HL-60 (cell line): ENCODE data around the gene FAT1.
"Not testable (repeated sequence)": the region's sequence is repeated elsewhere in the genome, so short reads cannot be mapped to it uniquely, and the experiment has no call there.

Experiments
- DNase-seq, 2 experiments: peaks; one replicate each; pipeline ENCODE4 v3.0.0-alpha.2; 2010 to 2020; ENCODE audit warnings: low read depth in 1 of 2, low spot score in 1 of 2
- H3K27ac ChIP-seq: fragments of 250-450 bp; sonication (Bioruptor Pico); replicated peaks from 2 replicates; pipeline ENCODE4 v1.5.1; 2020; ENCODE audit warnings: mild to moderate bottlenecking, moderate library complexity
- H3K27me3 ChIP-seq: fragments of 250-450 bp; sonication (Bioruptor Pico); 2 replicates; pipeline ENCODE4 v1.5.1; 2021; ENCODE audit warnings: mild to moderate bottlenecking, moderate library complexity; ENCODE audit not compliant: insufficient read depth, poor library complexity, severe bottlenecking
- H3K4me3 ChIP-seq: replicated peaks from 2 replicates; pipeline ENCODE4 v1.5.1; 2011; ENCODE audit warnings: mild to moderate bottlenecking, control low read depth, low read length; ENCODE audit not compliant: insufficient read depth
- GABPA ChIP-seq: IDR thresholded peaks from 2 replicates; pipeline ENCODE4 v1.6.1; 2012; ENCODE audit warnings: low read depth
- POLR2AphosphoS5 ChIP-seq: IDR thresholded peaks from 2 replicates; pipeline ENCODE4 v1.6.1; 2012; ENCODE audit warnings: low read depth
- SPI1 ChIP-seq: IDR thresholded peaks from 2 replicates; pipeline ENCODE4 v1.6.1; 2012; ENCODE audit warnings: low read depth, mild to moderate bottlenecking, borderline replicate concordance
- TF ChIP-seq, protein P1 (sequence below): IDR thresholded peaks from one replicate; pipeline ENCODE4 v1.5.1; 2011; ENCODE audit warnings: low read length, control low read depth, inconsistent platforms; ENCODE audit not compliant: insufficient read depth
- TF ChIP-seq, protein P2 (sequence below): IDR thresholded peaks from 2 replicates; pipeline ENCODE4 v1.6.1; 2012; ENCODE audit warnings: low read depth; ENCODE audit not compliant: insufficient replicate concordance

Gene FAT1

DNA sequence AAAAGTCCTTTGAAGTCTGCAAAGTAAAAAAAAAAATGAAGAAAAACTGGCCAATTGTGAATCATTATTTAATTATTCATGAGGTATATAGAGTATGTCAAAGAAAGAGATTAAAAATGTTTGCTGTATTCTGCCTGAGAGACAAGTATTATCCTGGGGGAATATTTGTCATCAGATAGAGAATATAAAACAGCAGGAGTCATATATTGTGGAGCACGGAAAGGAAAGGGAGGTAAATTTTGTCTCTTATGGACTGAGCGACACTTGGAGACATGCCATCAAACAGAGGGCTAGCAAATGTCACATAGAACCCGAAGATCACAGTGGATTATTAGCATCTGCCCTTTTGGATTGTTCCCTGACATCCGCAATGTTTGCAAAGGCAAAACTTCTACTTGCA, 39.2 kb upstream of the FAT1 start:
- Histone ChIP-seq H3K27ac (no peak overlapping the region), H3K4me3 (no peak overlapping the region)

DNA sequence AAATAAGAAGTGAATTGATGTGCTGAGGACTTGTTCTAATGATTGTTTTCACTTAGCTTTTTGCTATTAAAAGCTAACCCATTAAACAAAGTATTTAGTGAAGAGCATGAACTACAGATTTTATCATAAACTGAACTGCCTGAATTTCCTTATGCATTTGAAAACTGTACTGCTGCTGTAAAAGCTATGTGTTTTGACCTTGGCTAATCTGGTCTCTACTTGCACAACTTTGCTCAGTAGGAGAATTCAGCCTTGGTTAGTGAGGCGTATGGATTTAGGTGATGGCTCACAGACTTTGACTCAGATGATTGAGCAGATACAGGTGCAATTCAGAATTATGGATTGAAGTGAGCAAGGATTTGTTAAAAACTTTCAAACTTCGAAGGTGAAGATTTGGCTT, 38.7 kb upstream of the FAT1 start:
- Histone ChIP-seq H3K4me3 (no peak overlapping the region), H3K27me3 (no peaks in the 10 kb centered on the region), H3K27ac (no peak overlapping the region)
- no peak for DNase-seq
- TF ChIP-seq POLR2AphosphoS5 (no peak), SPI1 (no peak), GABPA (no peak)
- TF ChIP-seq, protein P1, sequence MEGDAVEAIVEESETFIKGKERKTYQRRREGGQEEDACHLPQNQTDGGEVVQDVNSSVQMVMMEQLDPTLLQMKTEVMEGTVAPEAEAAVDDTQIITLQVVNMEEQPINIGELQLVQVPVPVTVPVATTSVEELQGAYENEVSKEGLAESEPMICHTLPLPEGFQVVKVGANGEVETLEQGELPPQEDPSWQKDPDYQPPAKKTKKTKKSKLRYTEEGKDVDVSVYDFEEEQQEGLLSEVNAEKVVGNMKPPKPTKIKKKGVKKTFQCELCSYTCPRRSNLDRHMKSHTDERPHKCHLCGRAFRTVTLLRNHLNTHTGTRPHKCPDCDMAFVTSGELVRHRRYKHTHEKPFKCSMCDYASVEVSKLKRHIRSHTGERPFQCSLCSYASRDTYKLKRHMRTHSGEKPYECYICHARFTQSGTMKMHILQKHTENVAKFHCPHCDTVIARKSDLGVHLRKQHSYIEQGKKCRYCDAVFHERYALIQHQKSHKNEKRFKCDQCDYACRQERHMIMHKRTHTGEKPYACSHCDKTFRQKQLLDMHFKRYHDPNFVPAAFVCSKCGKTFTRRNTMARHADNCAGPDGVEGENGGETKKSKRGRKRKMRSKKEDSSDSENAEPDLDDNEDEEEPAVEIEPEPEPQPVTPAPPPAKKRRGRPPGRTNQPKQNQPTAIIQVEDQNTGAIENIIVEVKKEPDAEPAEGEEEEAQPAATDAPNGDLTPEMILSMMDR, result no peak
- TF ChIP-seq, protein P2, sequence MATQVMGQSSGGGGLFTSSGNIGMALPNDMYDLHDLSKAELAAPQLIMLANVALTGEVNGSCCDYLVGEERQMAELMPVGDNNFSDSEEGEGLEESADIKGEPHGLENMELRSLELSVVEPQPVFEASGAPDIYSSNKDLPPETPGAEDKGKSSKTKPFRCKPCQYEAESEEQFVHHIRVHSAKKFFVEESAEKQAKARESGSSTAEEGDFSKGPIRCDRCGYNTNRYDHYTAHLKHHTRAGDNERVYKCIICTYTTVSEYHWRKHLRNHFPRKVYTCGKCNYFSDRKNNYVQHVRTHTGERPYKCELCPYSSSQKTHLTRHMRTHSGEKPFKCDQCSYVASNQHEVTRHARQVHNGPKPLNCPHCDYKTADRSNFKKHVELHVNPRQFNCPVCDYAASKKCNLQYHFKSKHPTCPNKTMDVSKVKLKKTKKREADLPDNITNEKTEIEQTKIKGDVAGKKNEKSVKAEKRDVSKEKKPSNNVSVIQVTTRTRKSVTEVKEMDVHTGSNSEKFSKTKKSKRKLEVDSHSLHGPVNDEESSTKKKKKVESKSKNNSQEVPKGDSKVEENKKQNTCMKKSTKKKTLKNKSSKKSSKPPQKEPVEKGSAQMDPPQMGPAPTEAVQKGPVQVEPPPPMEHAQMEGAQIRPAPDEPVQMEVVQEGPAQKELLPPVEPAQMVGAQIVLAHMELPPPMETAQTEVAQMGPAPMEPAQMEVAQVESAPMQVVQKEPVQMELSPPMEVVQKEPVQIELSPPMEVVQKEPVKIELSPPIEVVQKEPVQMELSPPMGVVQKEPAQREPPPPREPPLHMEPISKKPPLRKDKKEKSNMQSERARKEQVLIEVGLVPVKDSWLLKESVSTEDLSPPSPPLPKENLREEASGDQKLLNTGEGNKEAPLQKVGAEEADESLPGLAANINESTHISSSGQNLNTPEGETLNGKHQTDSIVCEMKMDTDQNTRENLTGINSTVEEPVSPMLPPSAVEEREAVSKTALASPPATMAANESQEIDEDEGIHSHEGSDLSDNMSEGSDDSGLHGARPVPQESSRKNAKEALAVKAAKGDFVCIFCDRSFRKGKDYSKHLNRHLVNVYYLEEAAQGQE, result no peak

More for the DNA sequence above, 39.2 kb upstream of the FAT1 start:
- TF ChIP-seq GABPA, result no peak
- no peak for TF ChIP-seq POLR2AphosphoS5
- TF ChIP-seq, protein P2, result no peak
- TF ChIP-seq SPI1, result no peak
- TF ChIP-seq, protein P1, result no peak
- no peak for DNase-seq
- no peaks in the 10 kb centered on the region for H3K27me3 ChIP-seq

DNA sequence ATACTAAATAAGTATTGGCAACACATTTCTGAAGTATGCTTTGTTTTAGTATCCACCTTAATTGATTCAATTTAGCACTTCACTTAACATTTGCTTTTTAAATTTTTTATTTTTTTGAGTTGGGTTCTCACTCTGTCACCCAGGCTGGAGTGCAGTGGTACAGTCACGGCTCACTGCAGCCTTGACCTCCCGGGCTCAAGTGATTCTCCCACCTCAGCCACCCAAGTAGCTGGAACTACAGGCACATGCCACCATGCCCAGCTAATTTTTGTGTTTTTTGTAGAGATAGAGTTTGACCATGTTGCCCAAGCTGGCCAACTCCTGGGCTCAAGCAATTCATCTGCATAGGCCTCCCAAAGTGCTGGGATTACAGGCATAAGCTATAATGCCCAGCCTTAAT, 38.3 kb upstream of the FAT1 start:
- H3K27me3 ChIP-seq, DNase-seq, H3K27ac ChIP-seq, H3K4me3 ChIP-seq: not testable (repeated sequence)

DNA sequence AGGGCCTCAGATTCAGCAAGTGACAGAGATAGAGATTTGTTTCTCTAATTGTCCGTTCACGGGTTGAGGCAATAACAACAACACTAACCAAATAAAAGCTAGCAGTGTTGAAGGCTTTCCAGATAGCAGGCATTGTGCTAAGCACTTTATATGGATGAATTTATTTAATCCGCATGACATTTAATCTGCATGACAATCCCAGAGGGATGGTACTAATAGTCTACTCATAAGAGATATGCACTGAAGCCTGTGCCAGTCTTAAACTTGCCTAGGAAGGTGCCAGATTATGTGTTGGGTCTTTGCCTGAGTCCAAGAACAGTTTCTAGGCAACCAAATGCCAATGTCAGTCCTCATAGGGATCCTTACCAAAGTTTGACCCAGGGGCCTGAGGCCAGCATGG, 37.7 kb upstream of the FAT1 start:
- Histone ChIP-seq H3K27me3 (no peaks in the 10 kb centered on the region), H3K4me3 (no peak overlapping the region), H3K27ac (no peak overlapping the region)
- DNase-seq, result no peak
- TF ChIP-seq SPI1, result no peak
- TF ChIP-seq, protein P2, result no peak
- TF ChIP-seq, protein P1, result no peak
- TF ChIP-seq GABPA, result no peak
- TF ChIP-seq POLR2AphosphoS5, result no peak
